ENCODE measurements around the gene CCDC194. TPM values are rescaled to one million over a fixed set of nuclear protein-coding genes. Genes with fewer than 3 reads are reported as not detected.

The CCDC194 gene
- total RNA-seq, 1 experiment from 2014 or later, result not detected

DNA sequence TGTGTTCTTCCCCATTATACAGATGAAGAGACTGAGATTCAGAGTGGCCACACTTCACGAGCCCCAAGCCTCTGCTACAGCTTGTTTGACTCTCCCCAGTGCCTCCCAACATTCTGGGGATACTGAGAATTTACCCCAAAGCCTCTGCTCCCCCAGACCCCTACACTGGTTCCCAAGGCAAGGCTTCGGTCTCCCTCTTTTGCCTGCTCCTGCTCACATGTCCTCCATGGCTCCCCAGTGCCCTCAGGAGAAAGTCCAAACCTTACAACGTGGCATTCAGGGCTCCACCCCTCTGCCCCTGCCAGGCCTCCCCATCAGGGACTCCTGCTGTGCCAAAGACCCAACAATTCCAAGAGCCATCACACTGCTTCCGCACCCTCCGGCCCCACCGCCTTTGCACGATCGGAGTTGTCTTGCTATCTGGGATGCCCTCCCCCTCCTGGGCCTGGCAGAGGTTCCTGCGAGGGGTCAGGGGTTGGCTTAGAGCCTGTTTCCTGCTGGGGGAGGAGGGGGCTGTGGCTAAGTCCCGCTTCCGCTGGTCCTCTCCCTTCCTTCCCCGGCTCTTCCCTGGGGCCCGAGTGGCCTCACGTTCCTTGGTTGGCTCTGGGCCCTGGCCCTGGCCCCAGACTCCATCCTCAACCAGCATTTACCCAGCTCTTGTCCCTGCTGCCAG, 41.3 kb downstream of the CCDC194 start:
- H3K9me3 ChIP-seq (ENCODE audit: control insufficient read depth in 1 of 2, insufficient read depth in 1 of 2, low read depth in 1 of 2, low read length in 2 of 2), result no peaks in the 10 kb centered on the region
- CTCF ChIA-PET, result no interaction called here
- no peak for DNase-seq (ENCODE audit: low read depth, low spot score)

More for the DNA sequence above, 41.3 kb downstream of the CCDC194 start:
- no peaks in the 10 kb centered on the region for H3K79me2 ChIP-seq (ENCODE audit: insufficient read depth, low read length)
- no peaks in the 10 kb centered on the region for H4K20me1 ChIP-seq (ENCODE audit: insufficient read depth)
- H3K27me3 ChIP-seq (ENCODE audit: insufficient read depth, low read length), result no peaks in the 10 kb centered on the region
- no peak for TF ChIP-seq EZH2 (IDR thresholded peaks at IDR 0.05)
- no peak for TF ChIP-seq YY1 (IDR thresholded peaks at IDR 0.05; ENCODE audit: extremely low read depth, insufficient replicate concordance, low read depth, low read length)
- no peak for TF ChIP-seq FOSL1 (IDR thresholded peaks at IDR 0.05; ENCODE audit: low read depth)
- no peak for TF ChIP-seq ELF1 (IDR thresholded peaks at IDR 0.05; ENCODE audit: borderline replicate concordance, low read depth)
- no peak for TF ChIP-seq SP1 (IDR thresholded peaks at IDR 0.05; ENCODE audit: low read depth)
- no peak for TF ChIP-seq POLR2AphosphoS5 (IDR thresholded peaks at IDR 0.05; ENCODE audit: low read depth, low read length)
- TF ChIP-seq, protein P1, sequence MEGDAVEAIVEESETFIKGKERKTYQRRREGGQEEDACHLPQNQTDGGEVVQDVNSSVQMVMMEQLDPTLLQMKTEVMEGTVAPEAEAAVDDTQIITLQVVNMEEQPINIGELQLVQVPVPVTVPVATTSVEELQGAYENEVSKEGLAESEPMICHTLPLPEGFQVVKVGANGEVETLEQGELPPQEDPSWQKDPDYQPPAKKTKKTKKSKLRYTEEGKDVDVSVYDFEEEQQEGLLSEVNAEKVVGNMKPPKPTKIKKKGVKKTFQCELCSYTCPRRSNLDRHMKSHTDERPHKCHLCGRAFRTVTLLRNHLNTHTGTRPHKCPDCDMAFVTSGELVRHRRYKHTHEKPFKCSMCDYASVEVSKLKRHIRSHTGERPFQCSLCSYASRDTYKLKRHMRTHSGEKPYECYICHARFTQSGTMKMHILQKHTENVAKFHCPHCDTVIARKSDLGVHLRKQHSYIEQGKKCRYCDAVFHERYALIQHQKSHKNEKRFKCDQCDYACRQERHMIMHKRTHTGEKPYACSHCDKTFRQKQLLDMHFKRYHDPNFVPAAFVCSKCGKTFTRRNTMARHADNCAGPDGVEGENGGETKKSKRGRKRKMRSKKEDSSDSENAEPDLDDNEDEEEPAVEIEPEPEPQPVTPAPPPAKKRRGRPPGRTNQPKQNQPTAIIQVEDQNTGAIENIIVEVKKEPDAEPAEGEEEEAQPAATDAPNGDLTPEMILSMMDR (IDR thresholded peaks at IDR 0.05 in 2 of 3, conservative IDR thresholded peaks at IDR 0.05 in 1 of 3; ENCODE audit: borderline replicate concordance in 1 of 3, insufficient read depth in 1 of 3, low read depth in 2 of 3, low read length in 2 of 3), result no peak
- no peak for TF ChIP-seq EGR1 (IDR thresholded peaks at IDR 0.05; ENCODE audit: low read depth)
- no peak for TF ChIP-seq CEBPB (IDR thresholded peaks at IDR 0.05; ENCODE audit: low read depth)
- no peak for TF ChIP-seq POLR2A (IDR thresholded peaks at IDR 0.05; ENCODE audit: borderline replicate concordance, extremely low read depth, insufficient read depth, insufficient read length)
- TF ChIP-seq, protein P2, sequence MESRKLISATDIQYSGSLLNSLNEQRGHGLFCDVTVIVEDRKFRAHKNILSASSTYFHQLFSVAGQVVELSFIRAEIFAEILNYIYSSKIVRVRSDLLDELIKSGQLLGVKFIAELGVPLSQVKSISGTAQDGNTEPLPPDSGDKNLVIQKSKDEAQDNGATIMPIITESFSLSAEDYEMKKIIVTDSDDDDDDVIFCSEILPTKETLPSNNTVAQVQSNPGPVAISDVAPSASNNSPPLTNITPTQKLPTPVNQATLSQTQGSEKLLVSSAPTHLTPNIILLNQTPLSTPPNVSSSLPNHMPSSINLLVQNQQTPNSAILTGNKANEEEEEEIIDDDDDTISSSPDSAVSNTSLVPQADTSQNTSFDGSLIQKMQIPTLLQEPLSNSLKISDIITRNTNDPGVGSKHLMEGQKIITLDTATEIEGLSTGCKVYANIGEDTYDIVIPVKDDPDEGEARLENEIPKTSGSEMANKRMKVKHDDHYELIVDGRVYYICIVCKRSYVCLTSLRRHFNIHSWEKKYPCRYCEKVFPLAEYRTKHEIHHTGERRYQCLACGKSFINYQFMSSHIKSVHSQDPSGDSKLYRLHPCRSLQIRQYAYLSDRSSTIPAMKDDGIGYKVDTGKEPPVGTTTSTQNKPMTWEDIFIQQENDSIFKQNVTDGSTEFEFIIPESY (IDR thresholded peaks at IDR 0.05; ENCODE audit: extremely low read depth, insufficient replicate concordance, low read length), result no peak
- no peak for TF ChIP-seq SIN3A (IDR thresholded peaks at IDR 0.05; ENCODE audit: low read depth)
- TF ChIP-seq, protein P3, sequence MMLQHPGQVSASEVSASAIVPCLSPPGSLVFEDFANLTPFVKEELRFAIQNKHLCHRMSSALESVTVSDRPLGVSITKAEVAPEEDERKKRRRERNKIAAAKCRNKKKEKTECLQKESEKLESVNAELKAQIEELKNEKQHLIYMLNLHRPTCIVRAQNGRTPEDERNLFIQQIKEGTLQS (IDR thresholded peaks at IDR 0.05), result no peak
- TF ChIP-seq RAD21 (IDR thresholded peaks at IDR 0.05; ENCODE audit: low read depth), result no peak
- TF ChIP-seq ZFX (IDR thresholded peaks at IDR 0.05), result no peak
- no peak for TF ChIP-seq CBX3 (IDR thresholded peaks at IDR 0.05; ENCODE audit: low read depth)
- no peak for TF ChIP-seq ZNF274 (IDR thresholded peaks at IDR 0.05; ENCODE audit: low read depth, low read length)
- no peak for TF ChIP-seq SRF (IDR thresholded peaks at IDR 0.05; ENCODE audit: low read depth)
- no peak overlapping the region for H3K4me2 ChIP-seq (ENCODE audit: low read length)
- H3K36me3 ChIP-seq (ENCODE audit: control insufficient read depth in 1 of 2, insufficient read depth in 2 of 2, low read length in 2 of 2), result no peaks in the 10 kb centered on the region
- no peak overlapping the region for H3K4me3 ChIP-seq (replicated peaks in 1 of 2; ENCODE audit: low read depth in 1 of 2, low read length in 2 of 2)
- no peak overlapping the region for H2AFZ ChIP-seq (ENCODE audit: low read depth, low read length, poor library complexity, severe bottlenecking)
- H3K9ac ChIP-seq (ENCODE audit: low read length), result no peak overlapping the region
- BruUV-seq (replicated peaks), result no TSS peak
- ChIA-PET RAD21 (ENCODE audit: low non-redundant PET in 1 of 2, low total read pairs in 2 of 2, uncharacterized antibody in 2 of 2, unreplicated experiment in 2 of 2) (interaction anchor here in 1 of 2 experiments (0.6 kb wide), 1 partner anchor 785 kb away, joined by 3 read pairs; no protein-coding TSS in a partner anchor), POLR2A (no interaction called here)
- intact Hi-C loops (cut with micrococcal nuclease), result no loop called here
- H3K27ac ChIP-seq (ENCODE audit: low read depth, low read length), result no peak overlapping the region
- ATAC-seq, result no peak
- no peaks in the 10 kb centered on the region for H3K9me2 ChIP-seq (ENCODE audit: insufficient read depth)
- H3K4me1 ChIP-seq (ENCODE audit: control insufficient read depth in 1 of 2, insufficient read depth in 2 of 2, low read length in 2 of 2), result peaks cover 10 to 12% of the 10 kb centered on the region in 2 experiments; a peak in 3 of 4 replicates

All from HCT116 (cell line).